MM.1S (cell line): ENCODE results near the gene KCTD7.

Experiments
- EZH2 ChIP-seq: fragments of 300-600 bp; sonication (generic); optimal IDR thresholded peaks from 2 replicates; pipeline ENCODE3; 2017; ENCODE audit warnings: low read depth, mild to moderate bottlenecking, antibody characterized with exemption, low read length, mixed read lengths
- EZH2phosphoT487 ChIP-seq: fragments of 300-600 bp; sonication (generic); IDR thresholded peaks from 2 replicates; pipeline ENCODE4 v1.6.1; 2018; ENCODE audit warnings: antibody characterized with exemption, low read length
- TF ChIP-seq, protein P1 (sequence below): fragments of 300-600 bp; sonication (generic); IDR thresholded peaks from 2 replicates; pipeline ENCODE4 v1.5.1; 2016; ENCODE audit warnings: antibody characterized with exemption, low read length, mixed read lengths

DNA sequence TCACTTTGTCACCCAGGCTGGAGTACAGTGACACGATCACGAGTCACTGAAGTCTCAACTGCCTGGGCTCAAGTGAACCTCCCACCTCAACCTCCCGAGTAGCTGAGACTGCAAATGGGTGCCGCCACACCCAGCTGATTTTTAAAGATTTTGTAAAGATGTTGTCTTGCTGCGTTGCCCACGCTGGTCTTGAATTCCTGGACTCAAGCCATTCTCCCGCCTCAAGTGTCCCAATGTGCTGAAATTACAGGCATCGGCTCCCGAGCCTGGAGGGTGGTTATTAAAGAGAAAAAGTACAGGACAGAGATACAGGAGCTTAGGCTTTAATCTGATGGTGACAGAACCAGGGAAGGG lies 55.1 kb downstream of the KCTD7 start:
- TF ChIP-seq, protein P1, sequence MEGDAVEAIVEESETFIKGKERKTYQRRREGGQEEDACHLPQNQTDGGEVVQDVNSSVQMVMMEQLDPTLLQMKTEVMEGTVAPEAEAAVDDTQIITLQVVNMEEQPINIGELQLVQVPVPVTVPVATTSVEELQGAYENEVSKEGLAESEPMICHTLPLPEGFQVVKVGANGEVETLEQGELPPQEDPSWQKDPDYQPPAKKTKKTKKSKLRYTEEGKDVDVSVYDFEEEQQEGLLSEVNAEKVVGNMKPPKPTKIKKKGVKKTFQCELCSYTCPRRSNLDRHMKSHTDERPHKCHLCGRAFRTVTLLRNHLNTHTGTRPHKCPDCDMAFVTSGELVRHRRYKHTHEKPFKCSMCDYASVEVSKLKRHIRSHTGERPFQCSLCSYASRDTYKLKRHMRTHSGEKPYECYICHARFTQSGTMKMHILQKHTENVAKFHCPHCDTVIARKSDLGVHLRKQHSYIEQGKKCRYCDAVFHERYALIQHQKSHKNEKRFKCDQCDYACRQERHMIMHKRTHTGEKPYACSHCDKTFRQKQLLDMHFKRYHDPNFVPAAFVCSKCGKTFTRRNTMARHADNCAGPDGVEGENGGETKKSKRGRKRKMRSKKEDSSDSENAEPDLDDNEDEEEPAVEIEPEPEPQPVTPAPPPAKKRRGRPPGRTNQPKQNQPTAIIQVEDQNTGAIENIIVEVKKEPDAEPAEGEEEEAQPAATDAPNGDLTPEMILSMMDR: no peak
- TF ChIP-seq EZH2 (no peak), EZH2phosphoT487 (no peak)
